Sigmoid colon (tissue), 4 donors: ENCODE results near the gene LTBP1.

ENCODE experiments used
- EP300 ChIP-seq, 4 donors: sonication (generic); formaldehyde crosslinking; IDR thresholded peaks; one replicate each; pipeline ENCODE4 v1.6.1; 2017; ENCODE audit warnings: antibody characterized with exemption in 4 of 4
- POLR2A ChIP-seq, 2 donors: fragments of 450-650 bp; IDR thresholded peaks; one replicate each; pipeline ENCODE4 v1.6.1; 2016; ENCODE audit warnings: antibody characterized with exemption in 2 of 2, mild to moderate bottlenecking in 2 of 2, moderate library complexity in 2 of 2
- TF ChIP-seq, protein P1 (sequence below), 4 experiments: fragments of 450-650 bp in 3 of 4; fragments of 200-600 bp in 1 of 4; IDR thresholded peaks; one replicate each; pipeline ENCODE4 v1.5.1; 2016 to 2019; ENCODE audit warnings: antibody characterized with exemption in 4 of 4, mild to moderate bottlenecking in 3 of 4, moderate library complexity in 2 of 4

DNA sequence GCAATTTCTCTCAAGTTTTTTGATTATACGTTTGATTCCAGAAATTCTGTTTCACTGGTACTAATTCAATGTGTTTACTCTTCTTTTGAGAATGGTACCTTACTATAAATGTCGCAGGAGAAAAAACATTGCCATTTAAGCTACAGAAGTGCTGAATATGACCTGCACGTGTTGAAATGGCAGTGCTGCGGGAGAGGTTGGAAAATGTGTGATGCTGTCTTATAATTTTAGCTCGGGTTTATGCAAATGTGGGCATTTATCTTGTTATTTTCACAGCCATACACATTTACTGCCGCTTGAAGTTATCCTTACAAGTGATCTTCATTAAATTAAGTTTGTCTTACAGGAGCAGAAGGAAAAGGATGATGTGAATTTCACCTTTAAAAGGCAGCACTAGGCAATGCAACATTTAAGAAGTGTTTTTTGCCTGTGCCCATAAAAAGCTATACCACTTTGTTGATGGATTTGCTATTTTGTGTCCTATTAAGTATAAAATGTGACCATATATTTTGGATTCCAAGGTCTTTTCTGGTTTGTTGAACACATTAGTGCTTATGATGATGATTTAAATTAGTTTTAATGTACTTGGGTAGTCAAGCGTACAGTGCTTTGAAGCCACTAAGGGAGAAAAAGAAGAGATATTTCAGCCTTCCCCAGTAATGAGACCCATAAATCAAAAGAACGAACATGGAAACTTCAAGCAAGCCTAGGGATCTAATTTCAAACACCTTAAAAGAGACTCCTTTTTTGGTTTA is 112.1 kb downstream of the LTBP1 start:
- TF ChIP-seq POLR2A (IDR thresholded peaks at IDR 0.05) (no peak), EP300 (IDR thresholded peaks at IDR 0.05) (no peak)
- TF ChIP-seq, protein P1, sequence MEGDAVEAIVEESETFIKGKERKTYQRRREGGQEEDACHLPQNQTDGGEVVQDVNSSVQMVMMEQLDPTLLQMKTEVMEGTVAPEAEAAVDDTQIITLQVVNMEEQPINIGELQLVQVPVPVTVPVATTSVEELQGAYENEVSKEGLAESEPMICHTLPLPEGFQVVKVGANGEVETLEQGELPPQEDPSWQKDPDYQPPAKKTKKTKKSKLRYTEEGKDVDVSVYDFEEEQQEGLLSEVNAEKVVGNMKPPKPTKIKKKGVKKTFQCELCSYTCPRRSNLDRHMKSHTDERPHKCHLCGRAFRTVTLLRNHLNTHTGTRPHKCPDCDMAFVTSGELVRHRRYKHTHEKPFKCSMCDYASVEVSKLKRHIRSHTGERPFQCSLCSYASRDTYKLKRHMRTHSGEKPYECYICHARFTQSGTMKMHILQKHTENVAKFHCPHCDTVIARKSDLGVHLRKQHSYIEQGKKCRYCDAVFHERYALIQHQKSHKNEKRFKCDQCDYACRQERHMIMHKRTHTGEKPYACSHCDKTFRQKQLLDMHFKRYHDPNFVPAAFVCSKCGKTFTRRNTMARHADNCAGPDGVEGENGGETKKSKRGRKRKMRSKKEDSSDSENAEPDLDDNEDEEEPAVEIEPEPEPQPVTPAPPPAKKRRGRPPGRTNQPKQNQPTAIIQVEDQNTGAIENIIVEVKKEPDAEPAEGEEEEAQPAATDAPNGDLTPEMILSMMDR (IDR thresholded peaks at IDR 0.05): no peak
